Heart left ventricle (tissue), 16 donors: ENCODE results near the gene LY6G6F. TPM values are rescaled to one million over a fixed set of nuclear protein-coding genes. Genes with fewer than 3 reads are reported as not detected.

Experiments used
- ATAC-seq, 4 donors: fragments of 200-7000 bp; cut with Tn5 transposase; one replicate each; pipeline ENCODE4 v1.9.1; 2020 to 2022; ENCODE audit warnings: moderate library complexity in 4 of 4, mild to moderate bottlenecking in 3 of 4, moderate number of reproducible peaks in 1 of 4
- DNase-seq, 5 donors: peaks; one replicate each; pipeline ENCODE4 v3.0.0-alpha.2; 2020
- H3K27ac ChIP-seq, 12 donors: fragments of 200-600 bp; sonication (generic) in 4 of 12; one replicate each; pipeline versions ENCODE4 v1.5.0 to v1.8.0; 2016 to 2022; ENCODE audit warnings: mild to moderate bottlenecking in 2 of 12
- H3K27me3 ChIP-seq, 9 donors: fragments of 200-600 bp; sonication (generic) in 2 of 9; one replicate each; pipeline versions ENCODE4 v1.5.1 to v1.8.0; 2016 to 2022; ENCODE audit warnings: mild to moderate bottlenecking in 3 of 9
- H3K36me3 ChIP-seq, 9 donors: fragments of 200-600 bp; sonication (generic) in 2 of 9; one replicate each; pipeline versions ENCODE4 v1.5.0 to v1.8.0; 2018 to 2022; ENCODE audit warnings: mild to moderate bottlenecking in 2 of 9
- H3K4me1 ChIP-seq, 12 donors: fragments of 200-600 bp; sonication (generic) in 4 of 12; one replicate each; pipeline versions ENCODE4 v1.5.0 to v1.8.0; 2016 to 2022; ENCODE audit warnings: mild to moderate bottlenecking in 3 of 12
- H3K4me3 ChIP-seq, 12 donors: fragments of 200-600 bp; sonication (generic) in 4 of 12; one replicate each; pipeline versions ENCODE4 v1.5.0 to v1.8.0; 2017 to 2022; ENCODE audit warnings: mild to moderate bottlenecking in 9 of 12, moderate library complexity in 4 of 12
- H3K9me3 ChIP-seq, 12 donors: fragments of 200-600 bp; sonication (generic) in 4 of 12; one replicate each; pipeline versions ENCODE4 v1.5.0 to v1.8.0; 2016 to 2022; ENCODE audit warnings: mild to moderate bottlenecking in 1 of 12
- POLR2A ChIP-seq, 2 donors: fragments of 450-650 bp; IDR thresholded peaks; one replicate each; pipeline ENCODE4 v1.6.1; 2017; ENCODE audit warnings: antibody characterized with exemption in 2 of 2, mild to moderate bottlenecking in 2 of 2, moderate library complexity in 2 of 2
- WGBS, 4 donors: extraction: QIAGEN DNeasy Blood & Tissue Kit in 2 of 4; methylation state at CpG; one replicate each; pipeline versions ENCODE4 v1.1.5 to v1.1.7; 2013 to 2018; 5-methylcytosine and 5-hydroxymethylcytosine counted together
- intact Hi-C, 10 donors: fragments of 100-400 bp; cut with DNase I; formaldehyde crosslinking; loops; one replicate each; pipeline versions ENCODE4 v1.11.1 to v1.14.2; 2022
- polyA plus RNA-seq, 2 donors: library from polyadenylated mRNA; stranded (reverse); fragments of 200-250 nt; gene quantifications; one replicate each; pipeline ENCODE4 v1.2.3, GENCODE V29; 2013
- total RNA-seq, 9 donors: library from RNA; depleted of rRNA in 2 of 9; stranded (reverse); fragments of >200 nt in 2 of 9; fragmentation: NEBNext Ultra II Directional in 3 of 9; extraction: Animal tissue kit (Norgen Biotek cat#: 25700) in 3 of 9; gene quantifications; one replicate each; pipeline versions ENCODE4 v1.1.0 to v1.2.4, GENCODE V29; 2016 to 2023
- TF ChIP-seq, protein P1 (sequence below), 12 donors: fragments of 200-600 bp; sonication (generic) in 4 of 12; IDR thresholded peaks; one replicate each; pipeline versions ENCODE4 v1.5.0 to v1.8.0; 2018 to 2022; ENCODE audit warnings: antibody characterized with exemption in 12 of 12, mild to moderate bottlenecking in 5 of 12
- donor health status: ischemic (EF 13 %, LVEDD 7.1; RV severe dilation, severe dysfunction).
- donor health status: healthy with polysubstance abuse.
- donor health status: DM: no; HTN: yes; CAD: no.
- donor health status: DM: no; HTN: no; CAD: no.
- donor health status: ischemic (EF 25% LVEDD 6.9; RV normal size, moderate dysfunction).
- donor health status: ischemic (EF 25% LVEDD 5.7; RV mildly dilated, moderate dysfunction).
- donor health status: healthy.
- donor health status: DM: yes; HTN: yes; CAD: no.
- donor health status: ischemic (EF 35%, LVEDD 5.7; RV mildly dilated, moderate dysfunction).
- donor health status: nonischemic (EF 11% LVEDD 7.7; RV severe dilation, severe dysfunction).
- donor health status: DM: yes; HTN: yes; CAD: no.
- donor health status: PGD.
- donor health status: ischemic (EF 29% LVEDD 5.4; RV normal size, mild dysfunction).
- donor health status: nonischemic (EF 23%, LVEDD 6.1; RV moderate dilation, normal function).

The LY6G6F gene
- total and polyA plus RNA-seq, 11 donors = not detected

DNA sequence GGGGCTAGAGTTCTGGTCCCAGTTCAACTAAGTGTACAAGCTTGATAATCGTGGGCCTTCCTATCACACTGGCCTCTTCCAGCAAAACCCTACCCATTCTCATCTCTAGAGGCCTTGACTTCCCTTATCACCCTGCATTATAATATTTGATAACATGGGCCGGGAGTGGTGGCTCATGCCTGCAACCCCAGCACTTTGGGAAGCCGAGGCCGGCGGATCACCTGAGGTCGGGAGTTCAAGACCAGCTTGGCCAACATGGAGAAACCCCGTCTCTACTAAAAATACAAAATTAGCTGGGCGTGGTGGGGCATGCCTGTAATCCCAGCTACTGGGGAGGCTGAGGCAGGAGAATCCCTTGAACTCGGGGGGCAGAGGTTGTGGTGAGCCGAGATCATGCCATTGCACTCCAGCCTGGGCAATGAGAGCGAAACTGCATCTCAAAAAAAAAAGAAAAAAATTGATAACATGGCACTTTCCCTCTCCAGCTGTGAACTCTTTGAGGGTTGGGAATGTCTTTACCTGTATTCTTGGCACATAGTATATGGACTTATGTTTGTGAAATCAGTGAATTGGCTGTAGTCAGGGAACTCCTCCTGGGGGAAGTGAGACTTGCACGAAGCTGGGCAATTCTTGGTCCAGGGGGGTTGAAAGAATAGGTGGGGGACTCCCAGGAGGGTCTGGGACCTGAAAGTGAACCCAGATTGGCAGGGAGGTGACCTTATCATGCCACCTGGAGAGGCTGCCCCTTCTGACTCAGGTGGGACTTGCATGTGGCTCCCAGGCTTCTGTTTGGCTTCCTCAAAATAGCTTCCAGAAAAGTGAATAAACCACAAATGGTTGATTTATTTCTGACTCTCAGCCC lies 45.2 kb upstream of the LY6G6F start:
- Histone ChIP-seq H3K27ac (peak overlapping the region in 11 of 12 donors; percentile 84 to 96 (median 93)), H3K9me3 (no peaks in the 10 kb centered on the region), H3K4me3 (peak overlapping the region in 10 of 12 donors; percentile 65 to 98 (median 83)), H3K4me1 (peaks cover 24 to 69% (median 51%) of the 10 kb centered on the region in 12 donors), H3K27me3 (no peaks in the 10 kb centered on the region), H3K36me3 (peaks cover 0 to 37% (median 24%) of the 10 kb centered on the region in 9 donors)
- 70 to 77% (median 74%) methylated on average over 12 of the region's 12 CpGs for WGBS, 4 donors
- ATAC-seq (no peak), DNase-seq (no peak)
- intact Hi-C loops = loop anchor here in 2 of 10 donors (10.0 kb wide), 1 partner anchor 513 kb away; the partner anchor contains the start of genes AGPAT1 (in 2 of the 2) and RNF5 (in 2 of the 2)
- TF ChIP-seq POLR2A (IDR thresholded peaks at IDR 0.05) = no peak
- TF ChIP-seq, protein P1, sequence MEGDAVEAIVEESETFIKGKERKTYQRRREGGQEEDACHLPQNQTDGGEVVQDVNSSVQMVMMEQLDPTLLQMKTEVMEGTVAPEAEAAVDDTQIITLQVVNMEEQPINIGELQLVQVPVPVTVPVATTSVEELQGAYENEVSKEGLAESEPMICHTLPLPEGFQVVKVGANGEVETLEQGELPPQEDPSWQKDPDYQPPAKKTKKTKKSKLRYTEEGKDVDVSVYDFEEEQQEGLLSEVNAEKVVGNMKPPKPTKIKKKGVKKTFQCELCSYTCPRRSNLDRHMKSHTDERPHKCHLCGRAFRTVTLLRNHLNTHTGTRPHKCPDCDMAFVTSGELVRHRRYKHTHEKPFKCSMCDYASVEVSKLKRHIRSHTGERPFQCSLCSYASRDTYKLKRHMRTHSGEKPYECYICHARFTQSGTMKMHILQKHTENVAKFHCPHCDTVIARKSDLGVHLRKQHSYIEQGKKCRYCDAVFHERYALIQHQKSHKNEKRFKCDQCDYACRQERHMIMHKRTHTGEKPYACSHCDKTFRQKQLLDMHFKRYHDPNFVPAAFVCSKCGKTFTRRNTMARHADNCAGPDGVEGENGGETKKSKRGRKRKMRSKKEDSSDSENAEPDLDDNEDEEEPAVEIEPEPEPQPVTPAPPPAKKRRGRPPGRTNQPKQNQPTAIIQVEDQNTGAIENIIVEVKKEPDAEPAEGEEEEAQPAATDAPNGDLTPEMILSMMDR (IDR thresholded peaks at IDR 0.05) = no peak

GRCh38 chr6:31662124-31662723 lies 44.4 kb upstream of the LY6G6F start:
- Histone ChIP-seq H3K4me1 (peaks cover 24 to 75% (median 58%) of the 10 kb centered on the region in 12 donors), H3K36me3 (peaks cover 0 to 34% (median 27%) of the 10 kb centered on the region in 9 donors), H3K27ac (peak overlapping the region in 3 of 12 donors; percentile 27 to 96 (median 94)), H3K27me3 (no peaks in the 10 kb centered on the region), H3K4me3 (peak overlapping the region in 1 of 12 donors; percentile 77), H3K9me3 (no peaks in the 10 kb centered on the region)
- no peak for ATAC-seq
- intact Hi-C loops = loop anchor here in 2 of 10 donors (10.0 kb wide), 1 partner anchor 513 kb away; the partner anchor contains the start of genes AGPAT1 (in 2 of the 2) and RNF5 (in 2 of the 2)
- TF ChIP-seq POLR2A (IDR thresholded peaks at IDR 0.05) = no peak
- TF ChIP-seq, protein P1 (IDR thresholded peaks at IDR 0.05) = no peak
- 87 to 92% (median 89%) methylated on average over 8 to 12 of the region's 12 CpGs for WGBS, 4 donors
- no peak for DNase-seq

- H3K27me3 ChIP-seq = no peaks in the 10 kb centered on the region
- no peak for ATAC-seq
- WGBS, 4 donors = 42 to 59% (median 43%) methylated on average over 4 to 9 of the region's 9 CpGs
- H3K27ac ChIP-seq = peak overlapping the region; percentile 83 to 97 (median 95)
- no peak for TF ChIP-seq POLR2A (IDR thresholded peaks at IDR 0.05)
- TF ChIP-seq, protein P1 (IDR thresholded peaks at IDR 0.05) = no peak
- H3K9me3 ChIP-seq = no peaks in the 10 kb centered on the region
- no peak for DNase-seq
- peaks cover 1 to 41% (median 35%) of the 10 kb centered on the region in 9 donors for H3K36me3 ChIP-seq
- intact Hi-C loops = loop anchor here in 2 of 10 donors (10.0 kb wide), 1 partner anchor 511 kb away; the partner anchor contains the start of genes AGPAT1 (in 2 of the 2) and RNF5 (in 2 of the 2)
- peak overlapping the region; percentile 64 to 95 (median 83) for H3K4me3 ChIP-seq
- peaks cover 20 to 70% (median 56%) of the 10 kb centered on the region in 12 donors for H3K4me1 ChIP-seq
Measured at GRCh38 chr6:31663126-31663960, 43.3 kb upstream of the LY6G6F start.
